ENCODE results near the gene RELT.

The RELT gene

GRCh38 chr11:73410627-73411026, 34.4 kb downstream of the RELT start:
- no peak for DNase-seq
- Histone ChIP-seq H3K9me2 (replicated peaks; ENCODE audit: insufficient read depth, low read length) (no peaks in the 10 kb centered on the region), H2AFZ (ENCODE audit: low read length) (no peak overlapping the region)

GRCh38 chr11:73411031-73411430, 34.8 kb downstream of the RELT start:
- no peak overlapping the region for H3K4me2 ChIP-seq (ENCODE audit: low read depth, low read length)
- H3K9me2 ChIP-seq (replicated peaks; ENCODE audit: insufficient read depth, low read length): no peaks in the 10 kb centered on the region
- DNase-seq: no peak
- no peak for TF ChIP-seq EZH2phosphoT487 (IDR thresholded peaks at IDR 0.05; ENCODE audit: low read length)
- TF ChIP-seq EZH2 (optimal IDR thresholded peaks at IDR 0.05; ENCODE audit: low read depth, low read length): no peak
- TF ChIP-seq CTCF (IDR thresholded peaks at IDR 0.05; ENCODE audit: low read length): no peak
- H3K9ac ChIP-seq (ENCODE audit: low read length): no peak overlapping the region
- no peaks in the 10 kb centered on the region for H3F3A ChIP-seq (ENCODE audit: insufficient read depth, low read length)
- no peak overlapping the region for H3K4me3 ChIP-seq (ENCODE audit: low read length)
- H3K79me2 ChIP-seq (ENCODE audit: low read length): no peaks in the 10 kb centered on the region
- no peaks in the 10 kb centered on the region for H3K4me1 ChIP-seq (ENCODE audit: low read length)
- H3K27me3 ChIP-seq (replicated peaks; ENCODE audit: insufficient read depth, low read length): no peaks in the 10 kb centered on the region
- no peaks in the 10 kb centered on the region for H3K36me3 ChIP-seq (replicated peaks; ENCODE audit: insufficient read depth, low read length)
- H2AFZ ChIP-seq (ENCODE audit: low read length): no peak overlapping the region
- H4K20me1 ChIP-seq (ENCODE audit: insufficient read depth, low read length): no peaks in the 10 kb centered on the region
- H3K27ac ChIP-seq (ENCODE audit: low read length): no peak overlapping the region
- H3K9me3 ChIP-seq (replicated peaks; ENCODE audit: insufficient read depth, low read length): no peaks in the 10 kb centered on the region

More at GRCh38 chr11:73410627-73411026, 34.4 kb downstream of the RELT start:
- H4K20me1 ChIP-seq (ENCODE audit: insufficient read depth, low read length): no peaks in the 10 kb centered on the region
- H3K27me3 ChIP-seq (replicated peaks; ENCODE audit: insufficient read depth, low read length): no peaks in the 10 kb centered on the region
- no peak for TF ChIP-seq EZH2phosphoT487 (IDR thresholded peaks at IDR 0.05; ENCODE audit: low read length)
- no peak for TF ChIP-seq EZH2 (optimal IDR thresholded peaks at IDR 0.05; ENCODE audit: low read depth, low read length)
- TF ChIP-seq CTCF (IDR thresholded peaks at IDR 0.05; ENCODE audit: low read length): no peak
- H3K4me1 ChIP-seq (ENCODE audit: low read length): no peaks in the 10 kb centered on the region
- no peaks in the 10 kb centered on the region for H3K79me2 ChIP-seq (ENCODE audit: low read length)
- H3K9me3 ChIP-seq (replicated peaks; ENCODE audit: insufficient read depth, low read length): no peaks in the 10 kb centered on the region
- no peak overlapping the region for H3K27ac ChIP-seq (ENCODE audit: low read length)
- no peak overlapping the region for H3K4me3 ChIP-seq (ENCODE audit: low read length)
- no peak overlapping the region for H3K4me2 ChIP-seq (ENCODE audit: low read depth, low read length)
- H3F3A ChIP-seq (ENCODE audit: insufficient read depth, low read length): no peaks in the 10 kb centered on the region
- H3K9ac ChIP-seq (ENCODE audit: low read length): no peak overlapping the region
- H3K36me3 ChIP-seq (replicated peaks; ENCODE audit: insufficient read depth, low read length): no peaks in the 10 kb centered on the region

GRCh38 chr11:73412308-73412707, 36.1 kb downstream of the RELT start:
- Histone ChIP-seq H3K9ac (ENCODE audit: low read length) (no peak overlapping the region), H3K9me3 (replicated peaks; ENCODE audit: insufficient read depth, low read length) (no peaks in the 10 kb centered on the region)
- TF ChIP-seq CTCF (IDR thresholded peaks at IDR 0.05; ENCODE audit: low read length) (no peak), EZH2phosphoT487 (IDR thresholded peaks at IDR 0.05; ENCODE audit: low read length) (no peak), EZH2 (optimal IDR thresholded peaks at IDR 0.05; ENCODE audit: low read depth, low read length) (no peak)

More at GRCh38 chr11:73412308-73412707, 36.1 kb downstream of the RELT start:
- Histone ChIP-seq H2AFZ (ENCODE audit: low read length) (no peak overlapping the region), H3K4me1 (ENCODE audit: low read length) (no peaks in the 10 kb centered on the region), H3F3A (ENCODE audit: insufficient read depth, low read length) (no peaks in the 10 kb centered on the region), H3K9me2 (replicated peaks; ENCODE audit: insufficient read depth, low read length) (no peaks in the 10 kb centered on the region), H3K27me3 (replicated peaks; ENCODE audit: insufficient read depth, low read length) (no peaks in the 10 kb centered on the region), H3K27ac (ENCODE audit: low read length) (no peak overlapping the region), H3K36me3 (replicated peaks; ENCODE audit: insufficient read depth, low read length) (no peaks in the 10 kb centered on the region), H3K4me2 (ENCODE audit: low read depth, low read length) (no peak overlapping the region), H4K20me1 (ENCODE audit: insufficient read depth, low read length) (no peaks in the 10 kb centered on the region), H3K79me2 (ENCODE audit: low read length) (no peaks in the 10 kb centered on the region), H3K4me3 (ENCODE audit: low read length) (no peak overlapping the region)
- DNase-seq: no peak

All from MM.1S (cell line).